Measurements from ENCODE around the gene DNAJC4.

The DNAJC4 gene

GRCh38 chr11:64261556-64262080 lies 31.3 kb downstream of the DNAJC4 start:
- DNase-seq: no peak

GRCh38 chr11:64262271-64263002 lies 32.1 kb downstream of the DNAJC4 start:
- no peak for DNase-seq

- DNase-seq: no peak
Measured at GRCh38 chr11:64263021-64263946, 32.9 kb downstream of the DNAJC4 start.

- no peak for DNase-seq
Measured at GRCh38 chr11:64263947-64264317, 33.6 kb downstream of the DNAJC4 start.

GRCh38 chr11:64264371-64264852 lies 34.1 kb downstream of the DNAJC4 start:
- no peak for DNase-seq

GRCh38 chr11:64265176-64266160 lies 35.1 kb downstream of the DNAJC4 start:
- no peak for DNase-seq

- no peak for DNase-seq
Measured at GRCh38 chr11:64266339-64266738, 36.0 kb downstream of the DNAJC4 start.

- no peak for DNase-seq
Measured at GRCh38 chr11:64267207-64267945, 37.0 kb downstream of the DNAJC4 start.

- peak; percentile 15 for DNase-seq
Measured at GRCh38 chr11:64268025-64268892, 37.9 kb downstream of the DNAJC4 start.

GRCh38 chr11:64268893-64269539 lies 38.7 kb downstream of the DNAJC4 start:
- peak; percentile 74 for DNase-seq

GRCh38 chr11:64269540-64270220 lies 39.3 kb downstream of the DNAJC4 start:
- DNase-seq: peak; percentile 99

- no peak for DNase-seq
Measured at GRCh38 chr11:64275031-64275800, 44.9 kb downstream of the DNAJC4 start.

GRCh38 chr11:64275841-64276240 lies 45.5 kb downstream of the DNAJC4 start:
- DNase-seq: no peak

GRCh38 chr11:64276653-64277431 lies 46.5 kb downstream of the DNAJC4 start:
- DNase-seq: no peak

- DNase-seq: no peak
Measured at GRCh38 chr11:64278576-64279190, 48.3 kb downstream of the DNAJC4 start.

GRCh38 chr11:64281957-64282770 lies 51.8 kb downstream of the DNAJC4 start:
- DNase-seq: no peak

Data from activated CD4-positive, alpha-beta T cell treated with anti-CD3 and anti-CD28 coated beads, Interleukin-2, Interleukin-6, amounts not matched to agents 100 ng/mL and 50 ng/mL, durations not matched to agents 16 hours and 8 hours (primary cell).